Renal cortex interstitium (tissue), 11 donors: ENCODE data around the gene UGT1A3. TPM values are rescaled to one million over a fixed set of nuclear protein-coding genes. Genes with fewer than 3 reads are reported as not detected.

ENCODE experiments used
- DNase-seq, 11 donors: peaks; one replicate each; pipeline ENCODE4 v3.0.0-alpha.2; 2013; ENCODE audit warnings: low read depth in 9 of 11, low spot score in 4 of 11; ENCODE audit errors: extremely low read depth in 1 of 11
- polyA plus RNA-seq, 3 donors: library from polyadenylated mRNA; unstranded; fragments of 120-200 nt; gene quantifications; one replicate each; pipeline ENCODE4 v1.2.1, GENCODE V29; 2013; ENCODE audit not compliant: insufficient read length in 3 of 3

The UGT1A3 gene
- polyA plus RNA-seq, 3 donors = not detected

- no peak for DNase-seq
Observed at GRCh38 chr2:233789554-233789953, 60.7 kb downstream of the UGT1A3 start.

- no peak for DNase-seq
Observed at GRCh38 chr2:233791151-233791882, 62.5 kb downstream of the UGT1A3 start.

DNA sequence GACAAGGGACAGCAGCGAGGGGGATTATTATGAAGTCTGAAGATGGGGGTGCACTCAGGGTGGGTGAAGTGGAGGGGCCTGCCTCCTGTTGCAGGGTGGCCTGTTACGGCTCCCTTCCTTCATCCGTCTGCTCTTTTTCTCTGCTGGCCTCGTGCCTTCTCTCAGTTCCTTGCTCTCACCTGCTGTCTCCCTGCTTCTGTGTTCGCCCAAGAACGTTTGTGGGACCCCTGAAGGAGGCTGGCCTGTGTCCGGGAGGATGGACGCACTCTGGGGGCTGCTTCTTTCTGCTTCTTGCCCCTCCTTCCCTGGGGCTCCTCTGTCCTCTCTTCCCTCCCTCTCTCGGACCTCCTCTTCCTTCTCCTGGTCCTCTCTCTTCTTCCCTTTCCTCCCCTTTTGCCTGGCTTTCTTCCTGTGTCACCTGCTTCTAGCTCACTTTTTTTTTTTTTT is 63.1 kb downstream of the UGT1A3 start:
- DNase-seq = no peak

- no peak for DNase-seq
Observed at GRCh38 chr2:233792720-233793119, 63.9 kb downstream of the UGT1A3 start.

- no peak for DNase-seq
Observed at GRCh38 chr2:233793465-233794127, 64.8 kb downstream of the UGT1A3 start.

DNA sequence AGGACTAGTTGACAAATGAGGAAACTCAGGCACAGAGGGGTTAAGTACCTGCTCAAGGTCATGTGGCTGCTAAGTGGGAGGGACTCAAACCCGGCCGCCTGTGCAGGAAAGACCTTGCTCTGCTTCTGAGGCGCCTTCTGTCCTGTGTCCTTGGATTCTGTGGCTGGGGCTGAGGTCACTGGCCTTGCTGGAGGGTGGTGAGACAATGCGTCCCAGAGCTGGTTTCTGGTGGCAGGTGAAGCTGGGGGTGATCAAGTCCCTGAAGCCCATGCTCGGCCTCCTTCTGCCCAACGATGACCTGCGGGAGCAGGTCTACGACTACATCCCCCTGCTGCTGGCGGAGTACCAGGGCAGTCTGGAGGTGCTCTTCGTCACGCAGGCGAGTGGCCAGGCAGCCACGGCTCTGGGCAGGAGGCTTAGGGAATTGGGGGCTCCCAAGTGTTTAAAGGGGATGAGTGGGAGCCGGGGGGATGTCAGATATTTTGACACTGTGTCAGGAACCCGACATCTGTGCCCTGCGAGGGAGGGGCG is 65.4 kb downstream of the UGT1A3 start:
- DNase-seq = no peak

DNA sequence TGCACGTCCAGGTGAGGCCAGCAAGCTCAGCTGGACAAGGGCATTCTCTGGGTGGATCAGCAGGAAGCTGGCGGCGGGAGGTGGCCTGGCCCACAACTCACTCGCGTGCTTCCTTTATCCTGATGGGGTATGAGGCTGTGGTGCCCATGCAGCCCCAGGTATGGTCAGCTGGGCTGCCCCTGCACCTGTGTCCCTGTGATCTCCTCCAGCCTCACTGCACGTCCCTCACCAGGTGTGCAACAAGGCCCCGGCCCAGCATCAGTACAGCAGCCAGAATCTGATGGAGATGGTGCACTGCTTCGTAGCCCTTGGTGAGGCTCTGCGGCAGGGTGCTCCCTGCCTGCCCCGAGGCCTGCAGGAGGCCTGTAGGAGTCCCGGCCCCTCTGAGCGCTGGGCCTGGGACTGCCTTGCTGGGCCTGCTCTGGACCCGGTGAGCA is 66.9 kb downstream of the UGT1A3 start:
- DNase-seq = no peak

GRCh38 chr2:233796254-233796653 is 67.4 kb downstream of the UGT1A3 start:
- DNase-seq = no peak

- DNase-seq = no peak
Observed at GRCh38 chr2:233798335-233799086, 69.7 kb downstream of the UGT1A3 start.

- no peak for DNase-seq
Observed at GRCh38 chr2:233799087-233799665, 70.3 kb downstream of the UGT1A3 start.

- no peak for DNase-seq
Observed at GRCh38 chr2:233799716-233800115, 70.9 kb downstream of the UGT1A3 start.

DNA sequence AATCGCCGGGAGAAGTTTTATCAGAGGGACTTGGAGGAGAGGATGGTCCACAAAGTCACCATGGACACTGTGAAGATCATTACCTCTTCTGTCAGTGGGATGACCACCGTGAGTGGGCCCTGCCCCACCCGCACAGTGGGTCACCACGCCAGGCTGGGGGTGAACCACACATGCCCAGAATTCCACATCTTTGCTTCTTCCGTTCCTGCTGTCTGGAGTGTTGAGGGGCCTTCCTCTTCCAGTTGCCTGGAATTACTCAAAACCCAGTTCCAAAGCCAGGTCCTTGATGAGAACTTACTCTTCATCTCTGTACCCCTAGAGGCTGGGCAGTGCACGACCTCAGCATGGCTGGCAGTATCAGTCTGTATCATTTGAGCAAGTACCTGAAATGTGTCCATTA is 71.4 kb downstream of the UGT1A3 start:
- DNase-seq = no peak

DNA sequence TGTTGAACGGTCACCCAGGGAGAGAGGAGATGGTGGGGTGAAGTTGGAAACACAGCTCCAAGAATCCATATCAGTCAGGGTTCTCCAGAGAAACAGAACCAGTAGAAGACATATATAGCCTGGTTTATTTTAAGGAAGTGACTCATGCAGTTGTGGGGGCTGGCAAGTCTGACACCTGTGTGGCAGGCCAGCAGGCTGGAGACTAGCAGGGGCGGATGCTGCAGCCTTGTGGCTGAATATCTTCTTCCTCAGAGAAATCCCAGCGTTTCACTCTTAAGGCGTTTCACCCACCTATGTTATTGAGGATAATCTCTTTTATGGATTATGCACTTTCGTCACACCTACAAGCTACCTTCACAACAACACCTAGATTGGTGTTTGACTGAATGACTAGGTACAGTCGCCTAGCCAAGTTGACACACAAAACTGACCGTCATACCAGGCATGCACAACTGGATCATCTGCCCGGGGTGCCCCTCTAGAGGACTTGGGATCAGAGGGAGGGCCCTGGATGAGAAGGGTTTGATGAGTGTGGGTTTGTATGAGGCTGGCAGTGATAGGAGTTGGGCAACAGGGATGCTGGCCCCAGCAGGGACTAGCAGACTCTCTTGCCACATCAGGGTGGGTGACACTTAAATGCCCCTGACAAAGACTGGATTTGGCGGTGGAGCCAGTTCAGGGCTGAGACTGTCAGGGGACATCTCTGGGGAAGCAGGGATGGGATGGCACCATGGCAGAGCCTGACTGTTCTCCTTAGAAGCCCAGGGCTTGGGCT is 72.7 kb downstream of the UGT1A3 start:
- DNase-seq = no peak

DNA sequence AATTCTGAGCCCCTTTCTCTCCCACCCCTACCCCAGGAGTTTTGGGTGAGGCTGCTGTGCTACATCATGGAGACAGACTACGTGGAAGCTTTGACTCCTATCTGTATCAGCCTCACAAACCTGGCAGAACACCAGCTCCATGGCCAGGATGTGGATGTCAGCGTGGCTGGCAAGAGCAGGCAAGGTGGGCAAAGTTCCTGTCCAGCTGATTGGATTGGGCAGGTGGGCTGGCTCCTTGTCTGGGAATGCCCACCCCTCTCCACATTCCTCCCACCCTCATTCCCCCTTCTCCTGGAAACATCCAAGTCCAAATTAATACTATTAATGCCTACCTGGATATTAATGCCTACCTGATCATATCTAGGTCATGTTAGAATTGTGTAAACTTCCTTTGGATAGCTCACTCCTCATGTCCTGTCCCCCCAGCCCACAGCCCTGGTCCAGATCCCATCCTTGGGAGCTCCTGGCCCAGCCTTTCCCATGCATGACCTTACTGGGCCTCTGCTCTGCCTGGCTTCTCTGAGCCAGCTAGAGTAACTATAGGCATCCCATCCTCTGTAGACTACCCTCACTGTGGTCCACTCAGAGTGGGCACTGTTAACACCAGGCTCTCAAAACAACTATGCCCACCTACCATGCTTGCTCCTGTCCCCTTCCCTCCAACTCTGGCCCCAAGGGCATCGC is 73.4 kb downstream of the UGT1A3 start:
- no peak for DNase-seq

GRCh38 chr2:233803292-233803911 is 74.6 kb downstream of the UGT1A3 start:
- no peak for DNase-seq

GRCh38 chr2:233803994-233804393 is 75.2 kb downstream of the UGT1A3 start:
- DNase-seq = no peak

DNA sequence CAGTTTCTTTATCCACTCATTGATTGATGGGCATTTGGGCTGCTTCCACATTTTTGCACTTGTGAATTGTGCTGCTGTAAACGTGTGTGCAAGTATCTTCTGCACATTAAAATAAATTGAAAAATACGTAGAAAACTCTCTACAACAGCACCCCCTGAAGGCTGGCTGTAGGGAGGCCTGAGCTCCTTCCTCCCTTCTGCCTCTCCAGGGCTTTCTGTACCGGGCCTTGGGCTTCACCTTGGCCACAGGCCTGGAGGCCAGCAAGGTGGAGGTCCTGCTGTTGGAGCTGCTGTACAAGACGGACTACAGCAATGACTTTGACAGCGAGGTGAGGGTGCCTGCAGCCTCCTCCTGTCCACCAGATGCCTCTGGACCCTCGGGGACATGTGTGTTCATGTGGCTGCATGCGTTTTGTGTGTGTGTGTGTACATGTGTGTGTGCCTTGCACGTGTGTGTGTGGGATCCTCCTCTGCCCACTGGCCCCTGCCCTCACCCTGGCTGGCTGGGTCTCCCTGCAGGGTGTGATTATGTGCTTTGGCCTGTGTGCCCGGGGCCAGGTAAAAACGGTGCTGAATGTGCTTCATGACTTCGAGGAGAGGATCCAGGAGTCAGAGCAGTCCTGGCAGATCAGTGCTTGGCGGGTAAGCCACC is 78.5 kb downstream of the UGT1A3 start:
- DNase-seq = no peak
